HuH-7.5 (cell line): ENCODE results near the gene LRP1-AS.

Experiments used
- DNase-seq: peaks from one replicate; pipeline ENCODE4 v3.0.0; 2011; ENCODE audit warnings: low spot score

The LRP1-AS gene

GRCh38 chr12:57160040-57160439, 12.6 kb upstream of the LRP1-AS start:
- no peak for DNase-seq

- no peak for DNase-seq
Observed at GRCh38 chr12:57159311-57159710, 11.9 kb upstream of the LRP1-AS start.

DNA sequence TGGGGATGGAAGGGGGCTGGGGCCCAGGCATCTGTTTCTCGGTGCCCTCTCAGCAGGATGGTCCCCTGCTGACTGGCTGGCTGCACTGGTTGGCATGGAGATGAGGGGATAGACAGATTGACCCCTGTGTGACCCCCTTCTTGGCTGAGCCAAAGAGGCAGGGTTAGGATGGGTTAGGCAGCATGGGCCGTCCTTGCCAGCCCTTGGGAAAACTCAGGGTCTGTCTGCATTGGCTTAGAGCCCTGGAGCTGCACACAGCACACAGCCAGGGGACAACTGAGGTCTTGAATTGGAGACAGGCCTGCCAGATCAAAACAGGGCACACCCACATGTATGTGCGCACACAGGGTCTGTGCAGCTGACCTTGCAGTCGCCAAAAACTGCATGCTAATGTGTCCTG, 11.2 kb upstream of the LRP1-AS start:
- DNase-seq = no peak

DNA sequence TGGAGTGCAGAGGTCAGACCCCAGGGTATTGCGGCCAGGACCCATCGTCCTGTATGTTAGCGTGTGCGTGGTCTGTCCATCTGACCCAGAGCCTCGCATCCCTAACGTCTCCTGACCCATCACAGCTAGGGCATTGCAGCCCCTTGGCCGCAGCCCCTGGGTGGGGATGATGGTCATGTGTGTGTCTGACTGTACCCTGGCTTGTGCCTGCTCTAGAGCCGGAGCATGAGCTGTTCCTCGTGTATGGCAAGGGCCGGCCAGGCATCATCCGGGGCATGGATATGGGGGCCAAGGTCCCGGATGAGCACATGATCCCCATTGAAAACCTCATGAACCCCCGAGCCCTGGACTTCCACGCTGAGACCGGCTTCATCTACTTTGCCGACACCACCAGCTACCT, 10.8 kb upstream of the LRP1-AS start:
- no peak for DNase-seq

- DNase-seq = no peak
Observed at GRCh38 chr12:57157588-57158173, 10.3 kb upstream of the LRP1-AS start.

GRCh38 chr12:57156701-57157403, 9.4 kb upstream of the LRP1-AS start:
- no peak for DNase-seq

DNA sequence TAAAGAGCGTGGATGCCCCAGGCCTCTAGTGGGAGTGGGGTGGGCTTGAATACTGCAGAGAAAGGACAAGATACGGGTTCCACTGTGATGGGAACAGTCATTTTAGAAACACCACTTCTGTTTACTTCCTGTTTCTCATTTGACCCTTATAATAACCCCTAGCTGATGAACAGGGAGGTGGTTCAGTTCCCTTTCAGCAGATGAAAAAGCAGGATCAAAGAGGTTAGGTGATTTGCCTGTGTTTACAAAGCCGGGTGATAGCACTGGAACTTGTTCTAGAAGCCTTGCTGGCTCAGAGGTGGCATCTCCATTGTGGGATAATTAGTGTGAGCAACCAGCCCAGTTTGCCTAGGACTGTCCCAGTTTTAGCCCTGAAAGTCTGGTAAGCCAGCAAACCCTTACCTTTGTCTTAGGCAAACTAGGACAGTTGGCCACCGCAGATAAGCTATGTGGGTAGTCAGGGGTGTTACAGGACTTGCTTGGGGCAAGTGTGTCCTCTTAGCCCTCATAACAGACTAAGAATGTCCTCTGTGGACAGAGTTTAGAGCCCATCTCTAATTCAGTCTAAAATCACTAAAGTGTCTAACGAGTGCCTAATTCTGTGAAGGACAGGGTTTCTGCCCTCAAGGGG, 7.5 kb upstream of the LRP1-AS start:
- no peak for DNase-seq

- DNase-seq = no peak
Observed at GRCh38 chr12:57154076-57154475, 6.7 kb upstream of the LRP1-AS start.

- DNase-seq = no peak
Observed at GRCh38 chr12:57153415-57153997, 6.1 kb upstream of the LRP1-AS start.

- DNase-seq = no peak
Observed at GRCh38 chr12:57152639-57153038, 5.2 kb upstream of the LRP1-AS start.

DNA sequence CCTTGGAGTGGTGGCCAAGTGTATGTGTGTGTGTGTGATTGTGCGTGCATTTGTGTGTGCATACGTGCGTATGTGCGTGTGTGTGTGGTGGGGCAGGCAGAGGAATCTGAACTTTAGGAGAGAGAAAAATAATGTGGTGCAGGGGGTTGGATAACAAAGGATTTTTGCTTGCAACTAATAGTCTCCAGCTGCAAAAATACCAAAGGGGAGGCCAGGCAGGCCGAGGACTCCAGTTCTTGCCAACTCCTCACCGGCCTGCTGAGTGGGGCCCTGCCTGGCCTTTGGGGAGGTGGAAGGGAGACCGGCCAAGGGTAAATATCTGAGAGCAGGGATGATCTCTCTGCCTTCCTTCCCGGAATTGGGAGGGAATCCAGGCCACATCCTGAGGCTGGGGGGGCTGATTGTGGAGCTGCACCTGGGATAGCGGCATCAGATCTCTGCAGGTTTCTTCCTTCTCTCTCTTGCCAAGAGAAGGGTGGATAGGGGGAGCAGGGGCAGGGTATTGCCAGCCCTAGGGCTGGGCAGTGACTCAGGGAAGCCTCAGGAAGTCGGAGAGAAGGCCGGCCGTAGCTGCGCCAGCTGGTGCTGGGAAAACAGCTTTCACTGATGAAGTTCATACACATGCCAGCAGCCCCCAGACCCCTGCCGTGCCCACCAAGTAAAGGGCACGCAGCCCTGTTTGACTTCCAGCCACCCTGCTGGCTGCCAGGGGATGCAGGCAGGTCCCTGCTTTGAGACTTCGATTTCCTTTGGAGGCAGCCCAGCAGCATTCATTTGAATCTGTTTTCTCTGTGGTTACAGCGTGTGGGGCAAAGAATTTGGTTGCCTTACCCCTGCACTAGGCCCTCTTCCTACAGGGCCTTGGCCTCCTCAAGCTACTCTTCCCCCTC, 4.6 kb upstream of the LRP1-AS start:
- no peak for DNase-seq

DNA sequence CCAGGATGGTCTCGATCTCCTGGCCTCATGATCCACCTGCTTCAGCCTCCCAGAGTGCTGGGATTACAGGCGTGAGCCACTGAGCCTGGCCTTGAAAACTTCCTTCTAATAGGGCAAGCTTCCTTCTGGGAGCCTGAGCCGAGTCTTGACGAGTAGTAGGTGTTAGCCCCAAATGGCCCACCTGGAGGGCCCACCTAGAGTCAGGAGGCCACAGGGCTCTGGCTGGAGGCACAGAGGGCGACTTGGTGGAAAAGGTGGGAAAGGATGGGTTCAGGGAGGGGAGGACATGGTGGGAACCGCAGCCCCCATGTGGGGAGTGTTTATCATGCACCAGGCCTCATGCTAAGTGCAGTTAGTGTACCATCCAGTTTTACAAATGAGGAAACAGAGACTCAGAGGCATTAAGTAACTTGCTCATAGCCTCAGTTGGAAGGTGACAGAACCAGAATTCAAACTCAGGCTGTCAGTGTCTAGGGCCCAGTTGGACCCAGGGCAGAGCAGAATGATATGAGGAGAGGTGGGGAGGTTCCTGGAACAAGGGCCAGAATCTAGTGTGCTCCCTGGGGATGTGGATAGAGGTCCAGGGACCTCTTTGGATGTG, 3.1 kb upstream of the LRP1-AS start:
- no peak for DNase-seq

- DNase-seq = no peak
Observed at GRCh38 chr12:57149245-57149900, 2.0 kb upstream of the LRP1-AS start.

- no peak for DNase-seq
Observed at GRCh38 chr12:57148469-57149244, 1.2 kb upstream of the LRP1-AS start.

- DNase-seq = no peak
Observed at GRCh38 chr12:57146092-57146491, 1.3 kb downstream of the LRP1-AS start.

DNA sequence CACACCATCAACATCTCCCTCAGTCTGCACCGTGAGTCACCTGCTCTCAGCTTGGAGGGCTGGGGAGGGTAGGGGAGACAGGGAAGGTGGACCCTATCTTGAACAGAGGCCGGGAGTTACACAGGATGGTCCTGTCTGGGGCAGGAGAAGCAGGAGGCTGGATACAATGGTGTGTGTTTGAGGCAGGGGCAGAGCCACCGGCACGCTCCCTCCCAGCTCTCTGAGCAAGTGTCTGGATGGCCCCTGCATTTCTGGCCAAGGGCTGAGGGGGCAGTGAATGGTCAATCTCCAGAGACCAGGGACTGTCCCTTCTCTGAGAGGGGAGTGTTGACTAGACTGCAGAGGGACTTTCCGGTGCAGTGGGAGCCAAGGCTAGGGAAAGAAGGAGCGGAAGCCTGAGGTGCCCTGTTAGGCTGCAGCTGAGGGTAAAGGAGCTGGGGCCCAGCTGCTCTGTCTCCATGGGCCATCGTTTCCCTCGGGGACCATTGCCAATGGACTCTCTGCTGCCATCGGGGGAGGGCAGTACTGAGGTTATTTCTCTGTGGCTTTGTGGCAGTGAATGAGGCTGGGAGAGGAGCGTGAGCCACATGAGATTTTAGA, 1.9 kb downstream of the LRP1-AS start:
- no peak for DNase-seq

GRCh38 chr12:57143454-57143853, 4.0 kb downstream of the LRP1-AS start:
- DNase-seq = no peak

DNA sequence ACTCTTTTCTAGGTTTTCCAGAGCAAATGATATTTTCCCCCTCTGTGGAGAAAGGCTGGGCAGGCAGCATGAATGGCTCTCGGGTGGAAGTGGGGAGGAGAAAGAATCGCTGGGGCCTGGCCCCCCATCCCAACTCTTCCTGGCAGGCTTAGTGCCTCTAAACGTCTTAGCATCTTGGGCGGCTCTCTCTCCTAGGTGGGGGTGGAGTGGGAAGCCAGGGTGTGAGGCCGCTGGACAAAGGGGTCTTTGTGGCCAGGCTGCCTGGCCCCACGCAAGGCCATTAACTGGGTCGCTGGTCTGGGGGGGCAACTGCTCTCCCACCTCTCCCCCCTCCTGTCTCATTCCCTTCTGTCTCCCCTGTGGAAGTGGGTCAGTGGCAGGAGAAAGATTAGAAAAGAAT, 4.7 kb downstream of the LRP1-AS start:
- no peak for DNase-seq

DNA sequence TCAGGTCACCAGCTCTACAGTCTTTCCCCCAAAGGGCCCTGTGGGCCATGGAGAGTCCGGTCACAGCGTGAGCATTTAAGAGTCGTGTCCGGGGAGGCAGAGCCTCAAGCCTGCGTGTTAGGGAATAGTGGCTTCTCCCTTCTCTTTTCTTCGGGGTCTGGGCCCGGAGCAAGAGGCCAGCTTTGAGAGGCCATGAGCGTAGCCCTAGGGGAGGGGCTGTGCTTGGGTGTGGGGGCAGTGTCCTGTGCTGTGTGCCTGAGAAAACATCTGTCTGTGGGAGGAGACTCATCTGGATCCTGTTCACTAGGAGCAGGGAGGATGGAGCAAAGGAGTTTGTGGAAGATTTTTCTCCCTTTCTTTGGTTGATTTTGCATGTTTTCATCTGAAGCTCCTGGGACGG, 5.3 kb downstream of the LRP1-AS start:
- DNase-seq = no peak

DNA sequence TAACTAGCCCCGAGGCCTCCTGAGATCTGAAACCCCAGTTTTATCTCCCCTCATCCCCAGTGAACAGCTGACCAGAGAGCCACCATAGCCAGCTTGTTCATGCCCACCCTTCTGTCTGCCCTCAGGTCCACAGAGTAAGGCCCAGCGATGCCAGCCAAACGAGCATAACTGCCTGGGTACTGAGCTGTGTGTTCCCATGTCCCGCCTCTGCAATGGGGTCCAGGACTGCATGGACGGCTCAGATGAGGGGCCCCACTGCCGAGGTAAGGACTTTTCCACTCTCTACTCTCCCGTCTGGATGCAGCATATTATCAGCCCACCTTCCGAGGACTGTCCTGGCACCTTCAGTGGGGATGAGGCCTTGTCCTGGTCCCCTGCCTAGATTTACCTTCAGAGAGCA, 6.2 kb downstream of the LRP1-AS start:
- no peak for DNase-seq
